HG02938 (cell line): ENCODE results near the gene FBLN7.
"Not testable (repeated sequence)": the region's sequence is repeated elsewhere in the genome, so short reads cannot be mapped to it uniquely, and the experiment has no call there.

ENCODE experiments used
- ATAC-seq: cut with Tn5 transposase; IDR thresholded peaks from one replicate; pipeline ENCODE4 v1.9.1; 2021; ENCODE audit warnings: mild to moderate bottlenecking, moderate library complexity; ENCODE audit not compliant: unreplicated experiment

FBLN7 gene

GRCh38 chr2:112138159-112139032, at the start of gene FBLN7:
TSS of gene FBLN7 (plus strand) at chr2:112138385. CDS start at chr2:112138656, 271 bp downstream.
- ATAC-seq = no peak

GRCh38 chr2:112089375-112089774, 48.8 kb upstream of the FBLN7 start:
- ATAC-seq = no peak

GRCh38 chr2:112092286-112093041, 45.7 kb upstream of the FBLN7 start:
- ATAC-seq = no peak

- ATAC-seq = no peak
Measured at GRCh38 chr2:112093216-112093615, 45.0 kb upstream of the FBLN7 start.

GRCh38 chr2:112095681-112096080, 42.5 kb upstream of the FBLN7 start:
- no peak for ATAC-seq

GRCh38 chr2:112096098-112096497, 42.1 kb upstream of the FBLN7 start:
- ATAC-seq = no peak

GRCh38 chr2:112108178-112108832, 29.9 kb upstream of the FBLN7 start:
- ATAC-seq = no peak

GRCh38 chr2:112109278-112109677, 28.9 kb upstream of the FBLN7 start:
- no peak for ATAC-seq

GRCh38 chr2:112110966-112111365, 27.2 kb upstream of the FBLN7 start:
- no peak for ATAC-seq

GRCh38 chr2:112113354-112113753, 24.8 kb upstream of the FBLN7 start:
- not testable (repeated sequence) for ATAC-seq

GRCh38 chr2:112118148-112118547, 20.0 kb upstream of the FBLN7 start:
- ATAC-seq = no peak

GRCh38 chr2:112121682-112122254, 16.4 kb upstream of the FBLN7 start:
- no peak for ATAC-seq

- ATAC-seq = no peak
Measured at GRCh38 chr2:112129060-112129459, 9.1 kb upstream of the FBLN7 start.

GRCh38 chr2:112133344-112133743, 4.8 kb upstream of the FBLN7 start:
- no peak for ATAC-seq

GRCh38 chr2:112134120-112134519, 4.1 kb upstream of the FBLN7 start:
- ATAC-seq = no peak

- no peak for ATAC-seq
Measured at GRCh38 chr2:112136096-112136495, 2.1 kb upstream of the FBLN7 start.

- no peak for ATAC-seq
Measured at GRCh38 chr2:112137516-112138158, 548 bp upstream of the FBLN7 start.

GRCh38 chr2:112139033-112139614, 939 bp downstream of the FBLN7 start:
- ATAC-seq = not testable (repeated sequence)

GRCh38 chr2:112139661-112140204, 1.5 kb downstream of the FBLN7 start:
- not testable (repeated sequence) for ATAC-seq
